ENCODE measurements around the gene LPO. TPM values are rescaled to one million over a fixed set of nuclear protein-coding genes. Genes with fewer than 3 reads are reported as not detected.

The LPO gene
- total and polyA plus RNA-seq, 8 donors = 0.10 TPM; not detected in 7

DNA sequence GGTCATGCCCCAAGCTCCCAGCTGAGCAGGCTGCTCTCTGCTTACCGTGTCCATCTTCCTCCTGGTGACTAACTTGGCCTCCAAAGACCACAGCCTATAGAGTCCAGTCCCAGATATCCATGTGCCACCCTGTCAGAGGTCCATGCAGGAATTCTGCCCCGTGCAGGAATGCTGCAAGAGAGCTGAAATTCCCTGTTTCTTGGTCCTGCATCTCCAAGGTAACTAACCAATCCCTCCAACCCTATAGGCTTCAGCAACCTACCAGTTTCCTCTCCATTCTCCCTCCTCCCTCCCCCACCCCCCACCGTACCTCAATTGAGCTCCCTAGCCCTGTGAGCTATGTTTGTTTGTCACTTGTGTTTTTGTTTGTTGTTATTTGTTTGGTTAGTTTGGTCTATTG lies 9.7 kb upstream of the LPO start:
- TF ChIP-seq POLR2AphosphoS5 (IDR thresholded peaks at IDR 0.05) (no peak), POLR2A (IDR thresholded peaks at IDR 0.05) (no peak), EP300 (IDR thresholded peaks at IDR 0.05) (no peak)
- TF ChIP-seq, protein P1, sequence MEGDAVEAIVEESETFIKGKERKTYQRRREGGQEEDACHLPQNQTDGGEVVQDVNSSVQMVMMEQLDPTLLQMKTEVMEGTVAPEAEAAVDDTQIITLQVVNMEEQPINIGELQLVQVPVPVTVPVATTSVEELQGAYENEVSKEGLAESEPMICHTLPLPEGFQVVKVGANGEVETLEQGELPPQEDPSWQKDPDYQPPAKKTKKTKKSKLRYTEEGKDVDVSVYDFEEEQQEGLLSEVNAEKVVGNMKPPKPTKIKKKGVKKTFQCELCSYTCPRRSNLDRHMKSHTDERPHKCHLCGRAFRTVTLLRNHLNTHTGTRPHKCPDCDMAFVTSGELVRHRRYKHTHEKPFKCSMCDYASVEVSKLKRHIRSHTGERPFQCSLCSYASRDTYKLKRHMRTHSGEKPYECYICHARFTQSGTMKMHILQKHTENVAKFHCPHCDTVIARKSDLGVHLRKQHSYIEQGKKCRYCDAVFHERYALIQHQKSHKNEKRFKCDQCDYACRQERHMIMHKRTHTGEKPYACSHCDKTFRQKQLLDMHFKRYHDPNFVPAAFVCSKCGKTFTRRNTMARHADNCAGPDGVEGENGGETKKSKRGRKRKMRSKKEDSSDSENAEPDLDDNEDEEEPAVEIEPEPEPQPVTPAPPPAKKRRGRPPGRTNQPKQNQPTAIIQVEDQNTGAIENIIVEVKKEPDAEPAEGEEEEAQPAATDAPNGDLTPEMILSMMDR (IDR thresholded peaks at IDR 0.05) = no peak
- Histone ChIP-seq H3K27me3 (peaks cover 0 to 38% (median 9%) of the 10 kb centered on the region in 3 donors), H3K4me3 (no peak overlapping the region), H3K27ac (no peak overlapping the region), H3K9me3 (no peaks in the 10 kb centered on the region), H3K36me3 (no peaks in the 10 kb centered on the region), H3K4me1 (no peaks in the 10 kb centered on the region)
- no peak for DNase-seq
- intact Hi-C loops (cut with DNase I; ENCODE audit: low total_unique reads) = no loop called here
- WGBS, 5 donors = 29 to 53% (median 42%) methylated on average over 2 to 3 of the region's 3 CpGs

DNA sequence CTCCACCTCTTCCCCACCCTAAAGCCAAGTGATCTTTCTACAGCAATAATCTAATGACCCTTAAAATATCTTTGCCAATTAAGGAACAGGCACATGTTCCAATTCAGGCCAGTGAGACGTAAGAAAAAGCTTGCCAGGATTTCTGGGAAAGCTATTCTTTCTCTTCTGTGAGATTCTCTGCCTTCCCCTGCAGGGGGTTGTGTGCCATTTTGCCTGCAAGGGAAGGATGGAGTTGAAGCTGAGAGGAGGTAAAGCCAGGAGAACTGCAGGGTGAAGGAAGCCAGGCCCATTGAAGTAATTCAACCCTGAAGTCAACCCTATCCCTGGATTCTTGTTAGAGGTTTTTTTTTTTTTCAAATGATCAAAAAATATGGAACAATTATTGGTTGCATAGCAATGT lies 9.0 kb upstream of the LPO start:
- H3K9me3 ChIP-seq = no peaks in the 10 kb centered on the region
- H3K36me3 ChIP-seq = no peaks in the 10 kb centered on the region
- TF ChIP-seq, protein P1 (IDR thresholded peaks at IDR 0.05) = no peak
- TF ChIP-seq POLR2AphosphoS5 (IDR thresholded peaks at IDR 0.05) (no peak), EP300 (IDR thresholded peaks at IDR 0.05) (no peak), POLR2A (IDR thresholded peaks at IDR 0.05) (no peak)
- 27 to 78% (median 56%) methylated on average over 1 of the region's 1 CpG for WGBS, 5 donors
- intact Hi-C loops (cut with DNase I; ENCODE audit: low total_unique reads) = no loop called here
- peaks cover 0 to 45% (median 9%) of the 10 kb centered on the region in 3 donors for H3K27me3 ChIP-seq
- H3K4me3 ChIP-seq = no peak overlapping the region
- H3K27ac ChIP-seq = no peak overlapping the region
- DNase-seq = no peak
- no peaks in the 10 kb centered on the region for H3K4me1 ChIP-seq

- DNase-seq = no peak
- WGBS, 5 donors = 88 to 93% (median 90%) methylated on average over 4 of the region's 4 CpGs
- H3K36me3 ChIP-seq = no peaks in the 10 kb centered on the region
Observed at GRCh38 chr17:58229881-58230280, 8.5 kb upstream of the LPO start.

GRCh38 chr17:58231641-58232040 lies 6.7 kb upstream of the LPO start:
- H3K4me1 ChIP-seq = no peaks in the 10 kb centered on the region
- TF ChIP-seq EP300 (IDR thresholded peaks at IDR 0.05) (no peak), POLR2AphosphoS5 (IDR thresholded peaks at IDR 0.05) (no peak), POLR2A (IDR thresholded peaks at IDR 0.05) (no peak)
- TF ChIP-seq, protein P1 (IDR thresholded peaks at IDR 0.05) = no peak
- intact Hi-C loops (cut with DNase I; ENCODE audit: low total_unique reads) = no loop called here
- H3K4me3 ChIP-seq = no peak overlapping the region
- no peaks in the 10 kb centered on the region for H3K9me3 ChIP-seq
- H3K27ac ChIP-seq = no peak overlapping the region
- no peaks in the 10 kb centered on the region for H3K36me3 ChIP-seq
- H3K27me3 ChIP-seq = peaks cover 0 to 68% (median 9%) of the 10 kb centered on the region in 3 donors
- 57 to 64% (median 62%) methylated on average over 2 of the region's 2 CpGs for WGBS, 5 donors
- DNase-seq = no peak

More at GRCh38 chr17:58229881-58230280, 8.5 kb upstream of the LPO start:
- H3K4me3 ChIP-seq = no peak overlapping the region
- intact Hi-C loops (cut with DNase I; ENCODE audit: low total_unique reads) = no loop called here
- no peak for TF ChIP-seq POLR2AphosphoS5 (IDR thresholded peaks at IDR 0.05)
- TF ChIP-seq, protein P1 (IDR thresholded peaks at IDR 0.05) = no peak
- no peak for TF ChIP-seq EP300 (IDR thresholded peaks at IDR 0.05)
- no peak for TF ChIP-seq POLR2A (IDR thresholded peaks at IDR 0.05)
- H3K9me3 ChIP-seq = no peaks in the 10 kb centered on the region
- H3K27me3 ChIP-seq = peaks cover 0 to 50% (median 9%) of the 10 kb centered on the region in 3 donors
- H3K27ac ChIP-seq = no peak overlapping the region
- no peaks in the 10 kb centered on the region for H3K4me1 ChIP-seq
